ENCODE results near the gene RASIP1.

DNA sequence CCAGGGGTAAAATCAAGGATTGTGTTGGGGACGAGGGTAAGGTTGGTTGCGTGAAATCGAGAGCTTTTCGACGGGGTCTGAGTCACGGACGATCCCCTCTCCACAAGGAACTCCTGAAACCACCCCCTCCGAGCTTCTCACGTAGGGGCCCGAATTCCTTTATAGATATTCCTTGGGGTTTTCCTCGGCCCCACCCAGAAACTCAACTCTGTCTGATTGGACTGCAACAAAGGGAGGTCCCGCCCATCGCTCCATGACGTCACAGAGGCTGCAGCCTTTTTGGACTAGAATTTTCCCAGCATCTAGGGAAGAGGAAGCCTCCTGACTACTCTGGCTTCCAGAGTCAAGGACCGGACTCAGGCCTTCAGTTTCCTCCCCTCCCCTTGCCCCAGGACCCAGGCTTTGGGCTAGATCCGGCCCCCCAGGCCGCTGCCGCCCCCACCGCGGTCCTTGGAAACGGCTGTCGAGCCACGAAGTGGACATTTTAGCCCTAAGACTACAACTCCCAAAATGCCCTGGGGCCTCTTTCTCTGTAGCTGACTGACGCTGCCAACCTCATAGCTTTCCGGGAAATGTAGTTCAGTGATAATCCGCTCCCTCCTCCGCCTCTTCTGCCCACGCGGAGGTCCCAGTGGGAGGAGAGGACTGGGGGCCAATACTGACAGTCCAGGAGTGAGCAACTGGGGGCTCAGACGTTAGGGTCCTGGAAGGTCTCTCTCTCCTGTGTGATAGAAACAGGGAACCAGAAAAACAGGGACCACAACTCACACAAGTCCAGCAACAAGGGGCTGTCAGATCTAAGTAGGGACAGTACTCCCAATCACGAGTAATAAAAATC is 6.5 kb upstream of the RASIP1 start, which contains the start of gene IZUMO1:
- TF ChIP-seq CTCF (conservative IDR thresholded peaks at IDR 0.05; ENCODE audit: low read depth, low read length) (no peak), EZH2phosphoT487 (IDR thresholded peaks at IDR 0.05; ENCODE audit: borderline replicate concordance, low read length) (no peak)

All from PC-3 (cell line).